Hippocampal formation (tissue), 2 donors: ENCODE results near the gene PDGFRB.
"Not testable (repeated sequence)": the region's sequence is repeated elsewhere in the genome, so short reads cannot be mapped to it uniquely, and the experiment has no call there.

Source experiments
- DNase-seq, 2 donors: peaks; one replicate each; lab custom pipeline; 2025; lab: John Stamatoyannopoulos, UW

PDGFRB gene

DNA sequence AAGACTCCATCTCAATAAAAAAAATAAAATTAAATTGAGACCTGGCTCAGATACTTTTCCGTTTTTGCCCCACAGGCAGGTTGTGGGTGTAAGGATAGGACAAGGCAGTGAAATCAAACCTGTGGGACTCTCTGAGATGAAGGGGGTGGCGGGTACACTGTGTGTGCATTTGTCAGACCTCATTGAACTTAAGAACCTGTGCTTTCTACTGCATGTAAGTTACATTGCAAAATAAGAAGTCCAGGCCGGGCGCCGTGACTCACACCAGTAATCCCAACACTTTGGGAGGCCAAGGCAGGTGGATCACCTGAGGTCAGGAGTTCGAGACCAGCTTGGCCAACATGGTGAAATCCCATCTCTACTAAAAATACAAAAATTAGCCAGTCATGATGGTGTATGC lies 70.9 kb downstream of the PDGFRB start:
- DNase-seq: not testable (repeated sequence)

DNA sequence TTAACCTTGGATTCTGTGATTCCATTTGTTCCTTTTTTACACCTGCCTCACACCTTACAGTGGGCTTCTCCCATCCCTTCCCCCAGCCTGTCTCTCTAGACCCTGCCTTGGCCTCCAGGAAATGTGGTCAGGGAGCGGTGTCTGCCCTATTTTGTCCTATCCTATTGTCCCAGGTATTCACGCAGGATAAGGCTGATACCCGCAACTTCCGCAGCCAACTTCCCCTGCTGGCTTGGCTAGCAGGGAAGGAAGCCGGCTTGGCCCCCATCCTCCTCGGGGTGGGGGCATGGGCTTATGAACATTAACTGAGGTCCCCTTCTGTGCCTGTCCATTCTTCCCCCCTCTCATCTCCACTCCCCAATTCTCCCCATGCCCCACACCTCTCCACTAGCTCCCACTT lies 72.8 kb downstream of the PDGFRB start:
- DNase-seq: peak in 1 of 2 donors; percentile 23

DNA sequence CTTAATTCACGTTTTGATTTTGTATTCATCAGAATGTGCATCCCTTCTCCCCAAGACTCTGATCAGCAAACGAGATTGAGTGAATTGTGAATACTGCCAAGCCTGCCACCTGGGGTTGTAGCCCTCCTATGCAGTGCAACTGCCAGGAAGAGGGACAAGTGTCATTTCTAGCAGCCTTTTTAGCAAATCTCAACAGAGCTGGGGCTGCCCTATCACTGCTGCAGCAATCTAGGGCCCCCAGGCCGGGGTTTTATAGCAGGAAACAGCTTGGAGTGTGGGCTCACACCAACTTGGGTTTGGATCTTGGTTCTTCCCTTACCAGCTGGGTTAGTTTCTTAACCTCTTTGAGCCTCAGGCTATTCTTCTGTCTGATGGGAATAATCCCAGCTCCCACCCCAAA lies 73.3 kb downstream of the PDGFRB start:
- no peak for DNase-seq

DNA sequence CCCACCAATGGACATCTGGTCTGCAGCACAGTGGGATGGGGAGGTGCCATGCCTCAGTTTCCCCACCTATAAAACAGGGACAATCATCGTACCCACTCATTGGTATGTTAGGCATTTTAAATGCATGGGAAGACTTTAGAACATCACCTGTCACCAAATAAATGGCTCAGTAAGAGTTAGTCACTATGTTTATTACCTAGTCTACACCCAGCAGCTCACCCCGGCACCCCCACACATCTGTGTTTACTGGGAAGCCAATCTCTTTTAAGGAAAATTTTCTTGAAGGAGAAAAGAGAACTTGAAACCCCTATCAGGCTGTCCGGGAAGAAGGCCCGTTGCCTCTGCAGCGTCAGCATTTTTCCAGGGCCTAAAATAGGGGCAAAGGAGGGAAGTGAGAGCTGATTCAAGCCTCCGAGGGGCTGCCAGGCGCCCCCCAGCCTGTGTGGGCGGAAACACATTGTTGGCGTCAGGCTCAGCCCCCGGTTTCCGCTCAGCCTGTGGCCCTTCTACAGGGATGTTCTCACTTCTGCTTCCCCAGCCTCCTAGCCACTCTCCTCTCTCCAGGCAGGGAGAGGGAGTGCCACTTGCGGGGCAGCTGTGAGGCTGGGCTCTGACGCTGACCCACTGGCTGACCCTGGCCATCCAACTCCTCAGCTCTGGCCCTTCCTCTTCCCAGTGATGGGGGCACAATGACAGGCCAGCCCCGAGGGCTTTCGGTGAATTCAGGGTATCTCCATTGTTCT lies 73.9 kb downstream of the PDGFRB start:
- peak; percentile 16 to 51 for DNase-seq

DNA sequence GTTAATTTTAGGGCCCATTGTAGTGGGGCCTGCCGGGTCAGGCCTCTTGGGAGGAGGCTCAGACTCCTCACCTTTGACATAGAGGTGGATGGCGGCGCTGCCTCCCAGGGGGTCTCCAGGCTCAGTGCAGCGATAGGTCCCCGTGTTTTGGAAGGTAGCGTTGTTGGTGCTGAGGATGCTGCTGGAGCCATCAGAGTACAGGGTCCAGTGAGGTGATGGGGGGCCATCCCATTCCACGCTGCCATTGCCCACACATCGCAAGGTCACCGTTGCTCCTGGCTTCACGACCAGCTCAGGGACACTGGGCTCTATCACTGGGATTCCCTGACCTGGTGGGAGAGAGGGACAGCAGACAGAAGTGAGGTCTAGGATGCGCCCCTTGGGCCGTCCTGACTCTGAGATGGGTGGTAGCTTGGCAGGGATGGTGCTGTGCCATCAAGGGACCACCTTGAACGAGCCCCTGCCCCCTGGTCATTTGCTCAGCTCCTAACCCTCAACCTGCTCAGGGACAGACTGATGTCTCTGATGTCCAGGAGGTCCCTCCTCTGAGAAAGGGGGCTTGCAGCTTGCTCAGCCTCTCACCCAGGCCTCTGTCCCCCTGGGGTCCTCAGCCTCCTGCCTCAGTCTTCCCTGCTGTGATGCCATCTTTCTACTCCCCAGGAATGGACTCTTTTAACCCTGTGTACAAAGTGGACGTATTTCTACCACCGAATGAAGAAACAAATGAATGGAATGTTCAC lies 74.8 kb downstream of the PDGFRB start:
- DNase-seq: no peak

DNA sequence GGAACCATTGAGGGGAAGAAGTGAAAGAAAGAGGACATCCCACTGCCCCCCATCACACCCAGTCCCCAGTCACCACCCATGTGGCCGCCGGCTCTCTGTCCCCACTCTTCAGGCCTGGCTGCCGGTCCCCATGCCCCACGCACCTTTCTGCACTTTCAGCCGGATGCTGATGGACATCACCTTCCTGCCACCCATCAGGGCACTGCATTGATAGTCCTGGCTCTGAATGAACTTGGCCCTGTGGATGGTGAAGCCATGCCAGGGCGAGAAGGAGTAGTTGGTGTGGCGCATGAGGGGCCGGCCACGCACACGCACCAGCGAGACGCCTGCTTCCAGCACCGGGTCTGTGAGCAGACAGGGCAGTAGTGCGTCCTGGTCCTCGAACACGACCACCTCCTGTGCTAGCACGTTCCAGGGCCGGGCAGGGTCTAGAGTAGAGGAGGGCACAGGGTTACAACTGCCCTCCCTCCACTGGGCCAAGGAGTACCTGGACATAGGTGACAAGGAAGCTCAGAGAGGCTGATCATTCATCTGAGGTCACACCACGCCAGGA lies 75.7 kb downstream of the PDGFRB start:
- no peak for DNase-seq

DNA sequence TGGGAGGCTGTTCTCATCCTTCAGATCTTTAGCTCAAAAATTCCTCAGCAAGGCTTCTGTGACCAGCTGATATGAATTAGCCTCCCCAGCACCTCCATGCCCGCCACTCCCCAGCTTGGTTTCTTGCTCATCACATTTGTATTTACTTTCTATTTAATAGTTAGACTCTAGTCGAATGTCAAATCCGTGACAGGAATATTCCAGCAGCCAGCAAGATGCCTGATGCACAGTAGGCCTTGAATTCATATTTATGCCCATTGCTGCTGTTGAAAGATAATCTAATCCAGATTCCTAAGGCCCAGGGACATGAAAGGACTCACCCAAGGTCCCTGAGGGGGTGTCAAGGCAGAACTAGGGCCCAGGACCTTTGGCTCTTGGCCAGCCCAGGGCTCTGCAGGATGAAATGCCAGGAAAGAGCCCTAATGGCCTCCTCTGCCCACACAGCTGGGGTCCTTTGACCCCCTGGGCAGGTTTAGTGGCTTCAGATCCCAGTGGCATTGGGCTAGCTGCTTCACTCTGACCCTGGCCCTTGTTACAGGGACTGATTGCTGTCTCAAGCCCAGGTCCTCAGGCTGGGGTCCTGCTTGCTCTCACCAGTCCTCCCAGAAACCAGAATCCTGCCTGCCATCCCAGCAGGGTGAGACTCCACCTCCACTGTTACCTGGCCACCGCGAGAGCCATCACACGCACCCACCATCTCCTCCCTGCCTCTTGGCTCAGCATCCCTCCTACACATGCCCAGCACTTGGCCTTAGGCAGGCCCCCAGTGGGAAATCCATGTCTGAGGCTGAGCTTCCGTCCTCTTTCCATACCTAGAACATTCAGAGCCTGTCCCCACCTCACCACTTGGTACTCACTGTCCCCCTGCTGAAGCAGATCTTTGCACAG lies 76.6 kb downstream of the PDGFRB start:
- DNase-seq: no peak

DNA sequence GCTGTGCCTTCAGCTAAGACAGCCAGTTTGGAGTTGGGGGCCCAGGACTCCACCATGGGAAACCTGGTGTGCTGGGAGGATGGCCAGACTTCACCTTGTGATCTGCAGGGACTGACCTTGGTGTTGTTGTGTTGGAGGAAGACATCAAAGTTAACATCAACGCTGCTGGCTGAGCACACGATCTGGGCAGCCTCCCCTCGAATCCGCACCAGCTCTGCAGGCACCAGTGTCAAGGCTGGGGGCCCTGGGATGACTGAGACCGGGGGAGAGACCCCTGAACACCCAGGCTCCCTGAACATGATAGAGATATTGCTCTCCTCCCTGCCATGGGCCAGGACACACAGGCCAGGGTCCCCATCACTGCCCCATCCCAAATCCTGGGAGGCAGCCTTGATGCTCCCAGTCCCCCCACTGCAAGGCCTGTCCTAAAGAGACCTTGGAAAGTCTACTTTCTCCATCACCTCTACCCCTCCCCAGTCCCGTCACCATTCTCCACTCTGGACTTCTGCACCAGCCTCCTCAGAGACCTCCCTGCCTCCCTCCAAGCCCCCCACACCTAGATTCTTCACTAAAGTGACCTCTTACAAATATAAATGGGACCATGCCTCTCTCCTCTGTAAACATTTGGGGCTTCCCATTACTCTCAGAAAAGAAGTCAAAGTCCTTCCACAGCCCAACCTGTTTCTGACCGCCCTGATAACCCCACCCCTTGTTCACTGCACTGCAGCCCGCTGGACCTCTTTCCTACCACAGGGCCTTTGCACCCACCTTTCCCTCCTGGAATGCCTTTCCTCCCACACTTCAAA lies 77.4 kb downstream of the PDGFRB start:
- DNase-seq: no peak

DNA sequence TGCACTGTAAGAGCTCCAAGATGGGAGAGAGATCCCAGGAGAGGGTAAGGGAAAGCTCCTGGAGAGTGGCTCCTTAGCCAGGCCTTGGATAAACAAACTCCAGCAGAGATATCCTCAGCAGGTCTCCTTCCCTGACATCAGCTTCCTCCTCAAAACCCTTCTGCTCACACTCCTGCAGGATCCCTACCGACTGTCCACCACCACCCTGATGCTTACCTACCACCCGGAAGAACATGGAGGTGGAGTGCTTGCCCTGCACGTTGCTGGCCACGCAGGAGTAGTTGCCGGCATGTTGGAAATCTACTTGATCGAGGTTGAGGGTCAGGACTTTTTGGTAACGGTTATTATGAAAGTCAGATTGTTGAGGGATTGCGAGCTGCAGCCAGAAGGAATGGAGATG lies 78.6 kb downstream of the PDGFRB start:
- DNase-seq: no peak

DNA sequence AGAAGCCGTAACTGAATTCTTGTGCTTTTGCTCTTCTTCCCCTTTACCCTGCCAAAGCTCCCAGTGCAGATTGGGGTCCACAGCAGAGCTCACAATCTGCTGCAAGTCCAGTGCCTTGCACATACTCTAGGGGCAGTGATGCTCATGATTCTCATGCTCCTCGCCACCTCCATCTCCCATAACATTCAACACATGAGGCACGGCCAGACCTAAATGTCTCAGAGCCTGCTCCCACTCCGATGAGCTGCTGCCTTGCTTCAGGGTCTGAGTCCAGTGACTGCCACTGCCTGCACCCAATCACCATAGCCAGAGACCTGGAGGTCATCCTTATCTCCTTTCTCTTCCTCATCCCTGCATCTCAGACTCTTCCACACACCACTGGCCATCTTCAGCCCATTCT lies 79.8 kb downstream of the PDGFRB start:
- no peak for DNase-seq

DNA sequence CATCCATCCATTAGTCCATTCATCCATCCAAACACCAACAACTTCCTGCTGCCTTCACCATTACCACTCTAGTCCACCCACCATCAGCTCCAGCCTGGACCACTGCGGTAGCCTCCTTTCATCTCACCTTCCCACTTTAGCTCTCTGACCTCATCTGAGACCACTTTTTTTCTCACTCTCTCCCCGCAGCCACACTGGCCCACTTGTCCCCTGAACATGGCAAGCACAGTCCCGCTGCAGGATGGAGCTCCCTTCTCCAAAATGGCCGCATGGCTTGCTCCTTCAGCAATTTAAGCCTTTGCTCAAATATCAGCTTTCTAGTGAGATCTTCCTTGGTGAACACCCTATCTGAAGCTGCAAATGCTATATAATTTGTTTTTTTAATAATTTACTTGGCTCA lies 80.4 kb downstream of the PDGFRB start:
- no peak for DNase-seq

DNA sequence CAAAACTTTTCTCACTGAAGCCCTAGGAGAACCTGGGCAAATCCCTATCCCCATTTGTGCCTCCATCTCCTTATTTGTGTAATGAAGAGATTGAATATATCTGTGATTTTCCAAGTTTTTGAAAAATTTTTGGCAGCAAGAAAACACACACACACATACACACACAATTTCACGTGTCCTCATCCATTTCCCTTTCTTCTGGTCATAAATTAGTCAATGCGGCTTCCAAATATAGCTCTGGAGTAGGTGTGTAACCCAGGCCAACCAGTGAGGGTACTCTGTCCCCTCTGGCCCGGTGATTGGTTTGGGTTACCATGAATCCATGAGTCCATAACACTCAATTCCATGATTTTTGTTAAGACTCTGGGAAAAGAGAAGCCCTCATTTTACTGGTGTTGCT lies 82.0 kb downstream of the PDGFRB start:
- DNase-seq: no peak

DNA sequence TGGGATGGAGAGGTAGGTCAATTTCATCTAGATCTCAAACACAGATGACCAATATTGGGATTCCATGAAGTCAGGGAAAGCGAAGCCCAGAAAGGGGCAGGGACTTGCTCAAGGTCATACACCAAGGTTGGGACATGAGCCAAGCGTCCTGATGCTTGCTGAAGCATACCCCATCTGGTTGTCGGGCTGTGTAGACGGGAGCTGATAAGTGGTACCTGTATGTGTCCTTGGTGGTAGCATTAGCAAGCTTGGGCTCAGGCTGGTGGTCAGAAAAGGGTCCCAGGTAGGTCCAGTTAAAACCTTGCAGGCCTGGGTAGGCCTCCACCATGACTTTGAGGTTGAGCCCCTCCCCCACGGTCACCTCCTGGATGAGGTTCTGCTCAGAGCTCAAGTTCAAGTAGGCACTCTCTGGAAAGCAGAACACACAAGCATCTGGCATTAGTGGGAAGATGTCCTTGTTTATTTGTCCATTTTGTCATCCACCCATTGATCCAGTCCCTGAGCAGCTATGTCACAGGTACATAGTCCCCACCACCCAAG lies 82.5 kb downstream of the PDGFRB start:
- DNase-seq: no peak

DNA sequence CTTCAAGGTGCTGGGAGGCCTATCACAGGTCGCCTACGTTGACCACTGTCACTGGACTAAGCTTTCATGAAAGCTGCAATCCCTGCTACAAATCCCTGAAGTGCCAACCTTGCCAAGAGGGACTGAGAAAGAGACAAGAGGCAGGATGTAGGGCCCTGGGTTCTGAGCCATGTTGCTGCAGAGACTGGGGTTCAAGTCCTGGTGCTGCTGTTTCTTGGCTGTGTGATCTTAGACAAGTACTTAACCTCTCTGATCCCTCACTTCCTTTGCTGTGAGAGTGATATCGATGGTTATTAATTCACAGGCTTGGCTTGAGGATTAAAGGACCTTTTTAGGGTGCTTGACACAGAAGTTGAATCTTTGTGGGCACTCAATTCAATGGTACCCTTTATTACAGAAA lies 84.8 kb downstream of the PDGFRB start:
- no peak for DNase-seq

DNA sequence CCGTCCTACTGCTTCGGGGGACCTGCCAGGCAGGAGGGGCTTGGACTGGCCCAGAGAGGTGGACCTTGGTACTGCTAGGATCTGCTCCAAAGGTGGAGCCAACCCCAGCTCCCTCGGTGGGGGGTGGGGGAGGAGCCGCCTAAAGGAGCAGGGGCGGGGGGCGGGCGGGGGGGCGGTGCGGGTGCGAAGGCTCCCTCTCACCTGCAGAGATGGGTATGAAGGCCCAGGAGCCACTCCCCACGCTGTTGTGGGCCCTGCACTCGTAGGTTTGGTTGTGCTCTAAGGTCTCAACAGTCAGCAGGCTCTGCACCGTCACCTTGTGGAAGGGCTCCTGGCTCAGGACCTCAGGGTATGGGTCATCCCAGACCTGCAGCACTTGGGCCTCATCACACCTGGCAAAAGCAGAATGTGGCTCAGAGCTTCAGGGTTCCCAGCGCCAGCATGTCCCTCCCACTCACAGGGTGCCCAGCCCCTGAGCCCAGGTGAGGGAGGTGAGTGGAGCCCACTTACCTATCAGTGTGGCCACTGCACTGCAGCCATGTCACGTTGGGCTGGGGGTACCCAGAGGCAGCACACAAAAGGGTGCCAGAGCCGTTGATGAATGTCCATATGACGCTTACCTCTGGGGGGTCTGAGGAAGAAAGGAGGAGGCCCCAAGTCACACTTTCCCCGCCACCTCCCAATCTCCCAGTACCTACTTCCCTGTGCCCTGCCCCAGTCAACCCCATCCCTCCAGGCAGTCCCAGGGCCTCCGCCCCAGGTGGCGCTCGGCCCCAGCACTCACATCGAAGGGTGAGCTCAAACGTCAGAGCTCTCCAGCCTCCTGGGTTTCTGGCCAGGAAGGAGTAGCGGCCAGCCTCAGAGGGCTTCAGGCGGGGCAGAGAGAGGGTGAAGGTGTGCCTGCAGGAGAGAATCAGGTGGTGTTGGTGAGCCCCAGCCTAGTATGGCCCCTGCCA lies 85.7 kb downstream of the PDGFRB start:
- no peak for DNase-seq

DNA sequence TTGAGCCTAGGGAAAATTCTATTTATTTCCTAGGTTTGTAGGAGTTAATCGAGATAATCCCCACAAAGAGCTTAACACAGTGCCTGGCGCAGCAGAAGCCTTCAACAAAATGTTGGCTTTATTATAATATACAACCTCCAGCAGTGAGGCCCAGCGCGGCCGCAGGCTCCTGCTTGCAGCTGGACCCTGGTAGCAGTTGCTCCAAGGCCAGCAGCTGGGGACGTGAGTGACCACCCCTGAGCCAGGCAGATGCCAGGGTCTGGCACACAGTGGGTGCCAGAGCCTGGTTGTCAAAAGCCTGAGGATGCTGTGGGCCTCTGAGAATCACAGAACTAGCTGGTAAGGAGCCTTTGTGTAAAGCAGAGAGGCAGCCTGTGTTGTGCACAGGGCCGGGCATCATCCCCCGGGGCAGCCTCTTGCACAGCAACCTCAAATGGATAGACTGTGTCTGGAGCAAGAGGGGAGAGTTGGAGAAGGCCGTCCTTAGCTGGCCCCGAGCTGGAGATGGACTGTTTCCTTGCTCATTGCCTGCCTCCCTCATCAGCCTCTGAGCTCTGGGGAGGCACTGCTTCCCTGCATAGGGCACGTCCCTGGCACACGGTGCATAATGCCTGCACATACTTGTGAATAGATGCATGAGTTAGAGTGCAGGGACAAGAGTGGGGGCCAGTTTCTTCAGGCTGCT lies 86.5 kb downstream of the PDGFRB start:
- DNase-seq: no peak

DNA sequence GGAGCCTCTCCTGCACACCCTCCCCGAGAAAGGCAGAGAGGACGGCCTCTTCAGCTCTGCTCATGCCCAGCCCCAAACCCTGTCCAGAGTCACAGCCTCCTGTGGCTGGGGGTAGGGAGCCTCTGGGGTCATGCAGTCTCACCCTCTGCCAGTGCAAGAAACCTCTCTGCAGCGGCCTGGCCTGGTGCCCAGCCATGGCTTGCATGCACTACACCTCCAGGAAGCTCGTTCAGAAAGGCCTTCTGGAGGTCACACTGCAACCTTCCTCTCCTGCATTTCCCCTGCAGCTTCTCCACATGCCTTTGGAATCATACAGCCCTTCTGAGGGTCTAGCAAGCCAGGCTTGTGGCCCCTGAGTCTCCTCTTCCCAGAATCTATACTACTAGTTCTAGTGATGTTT lies 87.2 kb downstream of the PDGFRB start:
- no peak for DNase-seq

DNA sequence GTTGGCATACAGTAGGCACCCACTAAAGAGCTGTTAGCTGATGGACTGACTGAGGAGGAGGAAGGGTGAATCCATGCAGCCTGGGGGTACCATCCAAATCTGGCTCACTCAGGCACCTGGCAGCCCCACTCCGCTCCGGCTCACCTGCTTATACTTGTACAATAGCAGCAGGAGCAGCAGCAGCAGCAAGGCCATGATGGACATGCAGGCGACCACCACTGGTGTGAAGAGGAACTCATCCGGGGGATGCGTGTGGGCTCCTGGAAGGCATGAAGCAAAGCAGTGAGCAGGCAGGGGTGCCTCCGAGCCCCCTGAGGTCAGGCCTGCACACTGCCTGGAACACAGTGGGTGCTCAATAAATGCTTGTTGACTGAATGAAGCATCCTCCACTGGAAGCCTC lies 87.6 kb downstream of the PDGFRB start:
- DNase-seq: no peak

DNA sequence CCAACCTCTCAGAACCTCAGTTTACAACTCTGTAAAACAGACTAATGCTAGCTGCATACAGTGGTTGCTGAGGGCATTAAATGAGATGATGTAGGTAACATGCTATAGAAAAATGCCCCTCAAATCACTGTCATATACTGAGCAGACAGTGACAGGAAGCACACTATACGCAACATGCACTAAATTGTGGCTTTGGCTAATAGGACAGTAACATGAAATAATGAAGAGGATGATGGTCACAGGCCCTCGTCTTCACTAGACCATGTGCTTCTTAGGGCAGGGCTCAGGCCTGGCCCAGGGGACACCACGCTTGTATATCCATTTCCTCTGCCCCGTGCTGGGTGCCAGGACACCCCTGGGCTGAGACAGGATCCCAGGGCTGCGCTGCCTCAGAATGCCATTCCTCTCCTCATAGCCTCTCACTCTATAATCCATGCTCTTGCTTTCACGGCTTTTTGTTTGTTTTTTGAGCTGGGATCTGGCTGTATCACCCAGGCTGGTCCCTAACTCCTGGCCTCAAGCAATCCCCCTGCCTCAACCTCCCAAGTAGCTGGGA lies 88.2 kb downstream of the PDGFRB start:
- DNase-seq: no peak
